Astrocyte (in vitro differentiated cells and primary cell): ENCODE measurements around the gene HRH2. TPM values are rescaled to one million over a fixed set of nuclear protein-coding genes. Genes with fewer than 3 reads are reported as not detected.

ENCODE experiments used
- DNase-seq: peaks from one replicate; pipeline ENCODE4 v3.0.0-alpha.2; 2010; ENCODE audit warnings: low read depth
- FAIRE-seq: peaks from 2 replicates; lab custom pipeline; 2011; peaks lifted over from hg19 to GRCh38; lab: Jason Lieb, UNC
- H2AFZ ChIP-seq: 2 replicates; pipeline ENCODE4 v1.6.0; 2012; ENCODE audit warnings: low read depth, low read length, inconsistent platforms
- H3K27ac ChIP-seq: 2 replicates; pipeline ENCODE4 v1.5.1; 2011; ENCODE audit warnings: low read depth, low read length, inconsistent platforms
- H3K27me3 ChIP-seq: 2 replicates; pipeline ENCODE4 v1.6.0; 2011; ENCODE audit warnings: low read length, inconsistent platforms; ENCODE audit not compliant: insufficient read depth
- H3K36me3 ChIP-seq: 2 replicates; pipeline ENCODE4 v1.5.1; 2011; ENCODE audit warnings: low read length, inconsistent platforms; ENCODE audit not compliant: insufficient read depth
- H3K4me1 ChIP-seq: 2 replicates; pipeline ENCODE4 v1.5.1; 2011; ENCODE audit warnings: low read length, inconsistent platforms; ENCODE audit not compliant: insufficient read depth
- H3K4me2 ChIP-seq: 2 replicates; pipeline ENCODE4 v1.6.0; 2012; ENCODE audit warnings: low read length, inconsistent platforms
- H3K4me3 ChIP-seq: 2 replicates; pipeline ENCODE4 v1.5.1; 2011; ENCODE audit warnings: low read depth, mild to moderate bottlenecking, low read length, inconsistent platforms; ENCODE audit not compliant: insufficient read depth
- H3K79me2 ChIP-seq: 2 replicates; pipeline ENCODE4 v1.6.0; 2012; ENCODE audit warnings: mild to moderate bottlenecking, low read length, inconsistent platforms; ENCODE audit not compliant: insufficient read depth
- H3K9ac ChIP-seq: 2 replicates; pipeline ENCODE4 v1.6.0; 2012; ENCODE audit warnings: mild to moderate bottlenecking, low read length, inconsistent platforms
- H3K9me3 ChIP-seq: 2 replicates; pipeline ENCODE4 v1.5.1; 2012; ENCODE audit warnings: low read depth, mild to moderate bottlenecking, low read length, inconsistent platforms; ENCODE audit not compliant: insufficient read depth
- H4K20me1 ChIP-seq: 2 replicates; pipeline ENCODE4 v1.6.0; 2012; ENCODE audit warnings: low read length, inconsistent platforms; ENCODE audit not compliant: insufficient read depth
- H3K27ac Mint-ChIP-seq: one replicate; pipeline ENCODE4 v1.8.0; 2021; ENCODE audit warnings: mild to moderate bottlenecking, mixed read lengths; ENCODE audit not compliant: unreplicated experiment
- H3K27me3 Mint-ChIP-seq: one replicate; pipeline ENCODE4 v1.8.0; 2021; ENCODE audit warnings: low read depth, mixed read lengths; ENCODE audit not compliant: unreplicated experiment
- H3K36me3 Mint-ChIP-seq: one replicate; pipeline ENCODE4 v1.8.0; 2021; ENCODE audit warnings: low read depth, mixed read lengths; ENCODE audit not compliant: unreplicated experiment
- H3K4me1 Mint-ChIP-seq: one replicate; pipeline ENCODE4 v1.8.0; 2021; ENCODE audit warnings: low read depth, mixed read lengths; ENCODE audit not compliant: unreplicated experiment
- H3K4me3 Mint-ChIP-seq: one replicate; pipeline ENCODE4 v1.8.0; 2021; ENCODE audit warnings: mild to moderate bottlenecking, moderate library complexity, mixed read lengths; ENCODE audit not compliant: unreplicated experiment
- H3K9me3 Mint-ChIP-seq: one replicate; pipeline ENCODE4 v1.8.0; 2021; ENCODE audit warnings: mild to moderate bottlenecking, mixed read lengths; ENCODE audit not compliant: unreplicated experiment
- CTCF ChIP-seq: IDR thresholded peaks from 2 replicates; pipeline ENCODE4 v1.5.1; 2011; ENCODE audit warnings: low read depth, mild to moderate bottlenecking, inconsistent platforms, low read length, moderate library complexity; ENCODE audit not compliant: insufficient read depth
- EZH2 ChIP-seq: IDR thresholded peaks from 2 replicates; pipeline ENCODE4 v1.6.1; 2012; ENCODE audit warnings: mild to moderate bottlenecking, low read length, inconsistent platforms; ENCODE audit not compliant: insufficient read depth
- total RNA-seq: library from RNA; stranded (reverse); gene quantifications from 2 replicates; pipeline ENCODE4 v1.2.1, GENCODE V29; 2021

Gene HRH2
- total RNA-seq, 1 donor from 2014 or later = 1.9 TPM

DNA sequence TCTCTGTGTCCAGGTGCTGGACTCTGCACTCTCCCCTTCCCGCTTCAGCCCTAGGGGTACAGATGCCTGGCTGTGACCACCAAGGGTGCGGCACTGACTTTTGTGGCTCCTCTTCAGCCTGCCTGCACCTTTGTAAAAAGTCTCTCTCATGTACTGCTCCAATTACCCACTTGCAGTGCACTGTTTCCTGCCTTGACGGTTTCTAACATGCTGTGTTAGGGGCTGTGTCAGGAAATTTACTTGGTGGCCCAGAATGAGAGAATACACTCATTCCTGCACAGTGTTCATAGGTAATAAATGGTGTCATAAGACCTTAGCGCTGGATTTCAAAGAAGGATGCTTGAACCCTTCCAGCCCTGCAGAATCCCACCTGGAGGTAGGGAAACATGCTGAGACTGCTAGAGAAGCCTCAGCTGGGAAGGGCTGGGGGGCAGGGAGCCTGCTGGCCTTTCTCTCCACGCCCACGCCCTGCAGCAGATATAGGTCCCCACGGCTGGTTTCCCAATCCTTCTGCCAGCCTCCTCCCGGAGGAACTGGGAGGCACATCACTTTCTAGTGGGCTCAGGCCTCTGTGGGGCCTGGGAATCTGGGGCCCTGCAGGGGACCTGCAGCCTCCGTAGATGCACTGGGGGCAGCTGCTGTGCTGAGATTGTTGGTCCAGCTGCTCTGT, 17.6 kb upstream of the HRH2 start:
- Histone ChIP-seq H3K79me2 (no peaks in the 10 kb centered on the region), H2AFZ (no peak overlapping the region), H3K27ac (no peak overlapping the region), H4K20me1 (no peaks in the 10 kb centered on the region), H3K27me3 (no peaks in the 10 kb centered on the region), H3K4me3 (no peak overlapping the region), H3K9me3 (peaks cover 3% of the 10 kb centered on the region), H3K4me2 (no peak overlapping the region), H3K4me1 (no peaks in the 10 kb centered on the region), H3K36me3 (no peaks in the 10 kb centered on the region), H3K9ac (no peak overlapping the region)
- no peak overlapping the region for H3K4me3 Mint-ChIP-seq
- DNase-seq (no peak), FAIRE-seq (no peak)
- no peak overlapping the region for H3K27ac Mint-ChIP-seq
- TF ChIP-seq CTCF (no peak), EZH2 (no peak)
- H3K27me3 Mint-ChIP-seq = peaks cover 22% of the 10 kb centered on the region
- no peaks in the 10 kb centered on the region for H3K9me3 Mint-ChIP-seq
- no peaks in the 10 kb centered on the region for H3K4me1 Mint-ChIP-seq
- no peaks in the 10 kb centered on the region for H3K36me3 Mint-ChIP-seq

- no peak overlapping the region for H3K27ac ChIP-seq
- H3K4me1 Mint-ChIP-seq = no peaks in the 10 kb centered on the region
These were observed 14.9 kb upstream of the HRH2 start for GRCh38 chr5:175642998-175643397.

More at GRCh38 chr5:175642998-175643397, 14.9 kb upstream of the HRH2 start:
- no peaks in the 10 kb centered on the region for H4K20me1 ChIP-seq
- no peak for FAIRE-seq
- no peak overlapping the region for H3K4me3 ChIP-seq
- peaks cover 18% of the 10 kb centered on the region for H3K27me3 Mint-ChIP-seq
- no peaks in the 10 kb centered on the region for H3K4me1 ChIP-seq
- H3K4me2 ChIP-seq = no peak overlapping the region
- no peak overlapping the region for H3K27ac Mint-ChIP-seq
- H3K9me3 Mint-ChIP-seq = peaks cover 9% of the 10 kb centered on the region
- peaks cover 3% of the 10 kb centered on the region for H3K9me3 ChIP-seq
- no peak for TF ChIP-seq CTCF
- no peak for TF ChIP-seq EZH2
- H3K9ac ChIP-seq = no peak overlapping the region
- no peaks in the 10 kb centered on the region for H3K36me3 ChIP-seq
- H2AFZ ChIP-seq = no peak overlapping the region
- DNase-seq = no peak
- no peaks in the 10 kb centered on the region for H3K27me3 ChIP-seq
- no peaks in the 10 kb centered on the region for H3K79me2 ChIP-seq
- H3K36me3 Mint-ChIP-seq = no peaks in the 10 kb centered on the region
- H3K4me3 Mint-ChIP-seq = no peak overlapping the region
